Prostate gland (tissue), 2 donors: ENCODE measurements around the gene OR8D2.

ENCODE experiments used
- POLR2A ChIP-seq: fragments of 450-650 bp; IDR thresholded peaks from one replicate; pipeline ENCODE4 v1.6.1; 2016; ENCODE audit warnings: antibody characterized with exemption, mild to moderate bottlenecking
- POLR2AphosphoS5 ChIP-seq: sonication (generic); formaldehyde crosslinking; IDR thresholded peaks from one replicate; pipeline ENCODE4 v1.6.1; 2017; ENCODE audit warnings: antibody characterized with exemption
- TF ChIP-seq, protein P1 (sequence below), 4 experiments: fragments of 200-600 bp in 2 of 4; fragments of 450-650 bp in 2 of 4; sonication (generic) in 2 of 4; IDR thresholded peaks; 1 replicate in 3 of 4; 2 replicates in 1 of 4; pipeline ENCODE4 v1.5.1; 2016 to 2019; ENCODE audit warnings: antibody characterized with exemption in 4 of 4, mild to moderate bottlenecking in 2 of 4, moderate library complexity in 2 of 4

DNA sequence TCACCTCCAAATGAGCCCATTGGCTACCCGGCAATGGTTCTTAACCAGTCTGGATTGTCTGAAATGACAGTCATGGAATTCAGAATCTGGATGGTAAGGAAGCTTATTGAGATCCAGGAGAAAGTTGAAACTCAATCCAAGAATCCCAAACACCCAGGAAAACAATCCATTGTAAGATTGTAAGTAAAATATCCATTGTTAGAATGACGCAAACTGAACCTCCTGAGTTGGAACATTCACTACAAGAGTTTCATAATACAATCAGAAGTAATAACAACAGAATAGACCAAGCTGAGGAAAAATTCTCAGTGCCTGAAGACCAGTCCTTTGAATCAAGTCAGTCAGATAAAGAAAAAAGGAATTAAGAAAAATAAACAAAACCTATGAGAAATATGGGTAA lies 41.7 kb downstream of the OR8D2 start:
- TF ChIP-seq, protein P1, sequence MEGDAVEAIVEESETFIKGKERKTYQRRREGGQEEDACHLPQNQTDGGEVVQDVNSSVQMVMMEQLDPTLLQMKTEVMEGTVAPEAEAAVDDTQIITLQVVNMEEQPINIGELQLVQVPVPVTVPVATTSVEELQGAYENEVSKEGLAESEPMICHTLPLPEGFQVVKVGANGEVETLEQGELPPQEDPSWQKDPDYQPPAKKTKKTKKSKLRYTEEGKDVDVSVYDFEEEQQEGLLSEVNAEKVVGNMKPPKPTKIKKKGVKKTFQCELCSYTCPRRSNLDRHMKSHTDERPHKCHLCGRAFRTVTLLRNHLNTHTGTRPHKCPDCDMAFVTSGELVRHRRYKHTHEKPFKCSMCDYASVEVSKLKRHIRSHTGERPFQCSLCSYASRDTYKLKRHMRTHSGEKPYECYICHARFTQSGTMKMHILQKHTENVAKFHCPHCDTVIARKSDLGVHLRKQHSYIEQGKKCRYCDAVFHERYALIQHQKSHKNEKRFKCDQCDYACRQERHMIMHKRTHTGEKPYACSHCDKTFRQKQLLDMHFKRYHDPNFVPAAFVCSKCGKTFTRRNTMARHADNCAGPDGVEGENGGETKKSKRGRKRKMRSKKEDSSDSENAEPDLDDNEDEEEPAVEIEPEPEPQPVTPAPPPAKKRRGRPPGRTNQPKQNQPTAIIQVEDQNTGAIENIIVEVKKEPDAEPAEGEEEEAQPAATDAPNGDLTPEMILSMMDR (IDR thresholded peaks at IDR 0.05) = no peak
- TF ChIP-seq POLR2AphosphoS5 = no peak
- no peak for TF ChIP-seq POLR2A
